ENCODE data around the gene AP3D1. TPM values are rescaled to one million over a fixed set of nuclear protein-coding genes. Genes with fewer than 3 reads are reported as not detected.

The AP3D1 gene
- total RNA-seq, 4 donors from 2014 or later, result 66.7 to 107 (median 79.6) TPM

DNA sequence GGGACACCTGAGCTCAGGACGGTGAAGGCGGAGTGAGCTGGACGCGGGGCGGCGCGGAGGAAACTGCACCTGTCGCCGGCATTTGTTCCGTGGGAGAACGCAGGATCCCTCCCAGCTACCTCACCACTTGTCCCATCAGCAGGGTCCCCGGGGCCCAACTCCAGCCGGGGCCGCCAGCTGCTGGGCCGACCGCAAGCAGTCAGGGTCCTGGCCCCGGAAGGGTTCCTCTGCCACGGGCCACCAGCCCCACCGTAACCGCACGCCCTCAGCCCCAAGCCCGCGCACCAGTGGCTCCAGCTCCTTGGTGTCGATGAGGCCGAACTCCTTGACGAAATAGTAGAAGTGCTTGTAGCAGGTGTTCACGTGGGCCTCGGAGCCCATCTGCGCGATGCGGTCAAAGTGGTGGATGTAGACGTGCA lies 74.8 kb downstream of the AP3D1 start:
- no peak for TF ChIP-seq CTCF (IDR thresholded peaks at IDR 0.05)
- ATAC-seq (ENCODE audit: low FRiP score), result no peak
- DNase-seq (ENCODE audit: low spot score), result no peak

- no peak for TF ChIP-seq CTCF (IDR thresholded peaks at IDR 0.05)
- DNase-seq (ENCODE audit: low spot score), result no peak
- no peak for ATAC-seq (ENCODE audit: low FRiP score)
Measured at GRCh38 chr19:2072757-2073551, 78.4 kb downstream of the AP3D1 start.

DNA sequence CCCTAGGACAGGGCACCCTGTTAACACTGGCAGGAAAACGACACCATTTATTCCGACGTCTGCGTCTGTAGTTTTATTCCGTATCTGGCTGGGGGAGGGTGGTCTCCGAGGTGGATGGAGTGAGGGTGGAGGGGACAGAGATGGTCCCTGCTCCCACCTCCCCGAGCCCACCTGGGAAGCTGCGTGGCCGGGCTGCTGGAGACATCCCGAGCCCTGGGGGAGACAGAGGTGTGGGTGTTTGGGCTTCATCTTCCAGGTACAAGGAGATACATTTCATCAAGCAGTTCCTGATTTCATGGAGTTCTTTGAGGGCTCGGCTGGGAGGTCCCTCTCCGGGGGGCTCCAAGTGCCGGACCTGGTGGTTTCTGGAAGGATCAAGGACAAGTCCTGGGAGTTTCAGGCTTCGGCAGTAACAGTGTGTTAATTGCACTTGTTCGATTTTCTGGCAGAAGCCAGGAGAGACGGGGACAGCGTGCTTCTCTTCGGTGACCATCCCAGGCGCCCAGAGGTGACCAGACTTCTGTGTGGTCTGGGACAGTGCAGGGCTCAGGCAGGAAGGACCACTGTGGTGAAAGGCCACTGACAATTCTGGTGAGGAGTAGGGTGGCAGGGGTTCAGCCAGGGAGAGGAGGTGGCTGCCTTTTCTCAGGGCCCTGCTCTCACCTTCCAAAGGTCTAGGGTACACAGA lies 80.2 kb downstream of the AP3D1 start:
- no peak for TF ChIP-seq CTCF (IDR thresholded peaks at IDR 0.05)
- DNase-seq (ENCODE audit: low spot score) (no peak), ATAC-seq (ENCODE audit: low FRiP score) (no peak)

GRCh38 chr19:2070436-2070827 lies 80.9 kb downstream of the AP3D1 start:
- no peak for TF ChIP-seq CTCF (IDR thresholded peaks at IDR 0.05)
- no peak for ATAC-seq (ENCODE audit: low FRiP score)

GRCh38 chr19:2064788-2065524 lies 86.4 kb downstream of the AP3D1 start:
- TF ChIP-seq CTCF (IDR thresholded peaks at IDR 0.05), result no peak
- ATAC-seq (ENCODE audit: low FRiP score) (no peak), DNase-seq (ENCODE audit: low spot score) (no peak)

More at GRCh38 chr19:2070436-2070827, 80.9 kb downstream of the AP3D1 start:
- no peak for DNase-seq (ENCODE audit: low spot score)

GRCh38 chr19:2064395-2064787 lies 87.0 kb downstream of the AP3D1 start:
- ATAC-seq (ENCODE audit: low FRiP score) (no peak), DNase-seq (ENCODE audit: low spot score) (no peak)
- TF ChIP-seq CTCF (IDR thresholded peaks at IDR 0.05), result no peak

Measured in omental fat pad (tissue), 4 donors.